ENCODE results near the gene TMEM151A.
A peak's percentile ranks its signal among the peaks of the same experiment; 100 is the strongest.
"Not testable (repeated sequence)": the region's sequence is repeated elsewhere in the genome, so short reads cannot be mapped to it uniquely, and the experiment has no call there.

Gene TMEM151A

DNA sequence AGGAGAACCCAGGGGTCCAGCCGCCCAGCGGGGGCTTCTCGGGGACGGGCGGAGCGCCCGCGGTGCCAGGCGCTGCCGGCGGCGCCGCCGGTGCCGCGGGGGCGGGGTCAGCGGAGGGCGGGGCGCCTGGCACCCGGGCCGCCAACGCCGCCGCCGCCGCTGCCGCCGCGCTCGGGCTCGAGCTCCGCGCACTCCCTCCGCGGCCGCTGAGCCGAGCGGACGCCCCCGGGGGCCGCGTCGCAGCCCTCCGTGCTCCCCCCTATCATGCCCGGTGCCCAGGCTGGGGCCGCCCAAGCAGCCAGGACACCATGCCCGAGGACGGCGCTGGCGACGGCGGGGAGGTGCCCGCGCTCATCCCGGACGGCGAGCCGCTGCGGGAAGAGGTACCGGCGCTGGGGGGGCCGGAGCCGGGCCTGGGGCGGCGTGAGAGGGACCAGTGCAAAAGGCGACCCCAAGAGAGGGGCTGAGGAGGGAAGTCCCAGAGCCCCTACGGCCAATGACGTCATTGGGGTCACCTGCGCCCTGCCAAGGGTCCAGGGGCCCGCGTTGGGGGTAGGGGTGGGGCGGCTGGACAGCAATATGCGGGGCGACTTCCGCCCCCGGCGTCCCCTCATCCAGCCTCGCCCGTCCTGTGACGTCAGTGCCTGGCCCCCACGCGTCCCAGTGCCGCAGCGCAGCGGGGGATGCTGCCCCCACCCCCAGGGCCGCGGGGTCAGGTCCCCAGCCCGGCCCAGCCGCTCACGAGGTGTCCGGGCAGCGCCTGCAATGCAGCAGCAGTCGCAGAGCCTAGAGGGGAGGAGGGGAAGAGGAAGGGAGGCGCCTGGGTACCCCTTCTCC is at the start of gene TMEM151A:
Gene TMEM151A, plus strand, starts transcription at position 189 of the 837 bp plus-strand sequence. Its CDS starts 120 bp downstream, at position 309.
- CTCF ChIA-PET: interaction anchor here (1.3 to 1.6 kb wide), 3 partner anchors 9 to 19 kb away, joined by 3 to 4 read pairs (median 4); no protein-coding TSS in a partner anchor
- no peak for DNase-seq
- Mint-ChIP-seq H3K27ac (peak within 1 kb of the TSS; percentile 67), H3K27me3 (peaks cover 67% of the 10 kb centered on the region), H3K4me1 (peaks cover 42% of the 10 kb centered on the region), H3K9me3 (no peaks in the 10 kb centered on the region), H3K36me3 (no peaks in the 10 kb centered on the region), H3K4me3 (peak within 1 kb of the TSS; percentile 74)

DNA sequence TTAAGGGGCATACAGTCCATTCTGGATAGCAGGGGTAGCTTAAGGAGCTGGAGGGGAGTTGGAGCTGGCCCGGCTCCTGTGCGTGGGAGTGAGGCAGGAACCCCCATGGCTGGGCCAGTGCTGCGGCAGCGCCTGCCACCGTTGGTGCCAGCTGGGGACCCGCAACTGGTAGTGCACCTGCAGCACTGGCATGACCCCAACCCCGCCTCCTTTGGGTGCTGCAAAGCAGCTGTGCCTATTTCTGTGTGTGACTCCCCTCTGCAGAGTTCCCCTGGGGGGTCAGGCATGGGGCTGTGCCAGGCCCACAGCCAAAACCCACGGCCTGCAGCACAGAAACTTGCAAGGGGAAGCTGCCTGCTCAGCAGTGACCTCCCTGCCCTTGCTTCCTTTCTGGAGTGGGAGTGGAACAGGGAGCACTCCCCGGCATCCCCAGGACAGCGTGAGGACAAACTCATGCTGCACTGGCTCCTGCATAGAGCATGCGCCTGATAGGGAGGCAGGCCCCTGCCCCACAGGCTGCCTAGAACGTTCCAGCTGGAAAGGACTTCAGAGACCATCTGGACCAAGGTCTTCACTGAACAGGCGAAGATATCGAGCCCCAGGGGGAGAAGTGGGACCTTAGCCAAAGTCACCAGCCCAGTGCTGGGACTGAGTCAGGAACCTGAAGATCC is 49.5 kb upstream of the TMEM151A start:
- H3K27me3 Mint-ChIP-seq: no peaks in the 10 kb centered on the region
- H3K36me3 Mint-ChIP-seq: peaks cover 32% of the 10 kb centered on the region
- H3K9me3 Mint-ChIP-seq: no peaks in the 10 kb centered on the region
- H3K4me3 Mint-ChIP-seq: no peak overlapping the region
- CTCF ChIA-PET: interaction anchor here (1.6 kb wide), 1 partner anchor 9 kb away, joined by 3 read pairs; no protein-coding TSS in a partner anchor
- no peak for DNase-seq
- H3K4me1 Mint-ChIP-seq: peaks cover 14% of the 10 kb centered on the region
- H3K27ac Mint-ChIP-seq: peak overlapping the region; percentile 2

DNA sequence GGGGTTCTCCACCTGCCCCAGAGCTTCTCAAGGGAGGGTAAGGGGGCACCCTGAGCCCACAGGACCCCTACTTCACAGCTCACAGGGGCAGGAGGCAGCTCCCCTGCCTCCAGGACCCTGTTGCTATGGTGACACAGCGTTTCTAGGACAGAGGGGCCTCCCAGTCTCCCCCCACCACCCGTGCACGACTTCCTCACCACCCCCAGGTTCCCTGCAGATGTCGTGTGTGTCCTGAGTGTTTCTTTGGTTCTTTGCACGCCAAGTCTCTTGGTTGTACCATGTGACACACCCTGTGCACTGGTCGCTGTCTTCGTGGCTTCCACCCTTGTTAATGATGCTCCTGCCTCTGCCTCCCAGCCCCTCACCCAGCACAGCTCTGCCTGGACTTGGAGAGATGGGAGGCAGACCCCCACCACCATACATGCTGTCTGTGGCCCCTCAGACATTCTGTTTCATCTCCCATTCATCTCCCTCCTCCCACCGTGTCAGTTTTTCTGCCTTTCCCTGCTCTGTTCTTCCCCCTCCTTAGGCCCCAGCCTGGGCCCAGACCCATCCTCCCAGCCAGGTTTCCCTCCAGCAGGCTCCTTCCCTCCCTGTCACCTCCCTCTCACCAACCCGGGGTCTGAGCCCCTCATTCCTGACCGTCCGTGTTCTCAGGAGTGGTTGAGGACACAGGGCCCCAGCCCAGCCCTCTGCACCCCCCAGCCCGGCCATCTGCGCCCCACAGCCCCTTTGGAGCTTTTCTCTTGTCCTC is 47.7 kb upstream of the TMEM151A start:
- peaks cover 14% of the 10 kb centered on the region for H3K4me1 Mint-ChIP-seq
- no peak for DNase-seq
- CTCF ChIA-PET: no interaction called here
- H3K36me3 Mint-ChIP-seq: peaks cover 36% of the 10 kb centered on the region
- H3K27me3 Mint-ChIP-seq: no peaks in the 10 kb centered on the region
- peak overlapping the region; percentile 75 for H3K27ac Mint-ChIP-seq
- H3K4me3 Mint-ChIP-seq: no peak overlapping the region
- no peaks in the 10 kb centered on the region for H3K9me3 Mint-ChIP-seq

DNA sequence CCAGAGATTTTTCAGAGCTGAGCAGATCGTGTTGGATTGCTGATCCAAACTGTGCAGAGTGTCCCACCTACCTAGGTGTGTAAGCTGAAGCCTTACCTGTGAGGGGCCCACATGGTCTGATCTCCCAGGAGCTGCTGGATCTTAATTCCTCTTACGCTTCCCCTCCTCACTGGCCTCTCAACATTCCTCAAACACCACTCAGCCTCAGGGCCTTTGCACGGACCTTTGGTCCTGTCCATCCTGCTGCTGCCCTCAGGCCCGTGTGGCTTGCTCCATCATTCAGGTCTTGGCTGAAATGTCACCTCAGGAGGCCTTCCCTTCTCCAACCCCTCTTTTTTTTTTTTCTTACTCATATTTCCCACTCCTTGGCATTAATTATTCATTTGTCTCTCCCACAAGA is 44.4 kb upstream of the TMEM151A start:
- H3K4me1 Mint-ChIP-seq: peaks cover 10% of the 10 kb centered on the region
- no peaks in the 10 kb centered on the region for H3K9me3 Mint-ChIP-seq
- peaks cover 34% of the 10 kb centered on the region for H3K36me3 Mint-ChIP-seq
- H3K4me3 Mint-ChIP-seq: no peak overlapping the region
- no peak overlapping the region for H3K27ac Mint-ChIP-seq
- DNase-seq: no peak
- CTCF ChIA-PET: interaction anchor here (0.6 to 0.9 kb wide), 2 partner anchors 15 to 164 kb away, joined by 3 read pairs; no protein-coding TSS in a partner anchor
- H3K27me3 Mint-ChIP-seq: no peaks in the 10 kb centered on the region

DNA sequence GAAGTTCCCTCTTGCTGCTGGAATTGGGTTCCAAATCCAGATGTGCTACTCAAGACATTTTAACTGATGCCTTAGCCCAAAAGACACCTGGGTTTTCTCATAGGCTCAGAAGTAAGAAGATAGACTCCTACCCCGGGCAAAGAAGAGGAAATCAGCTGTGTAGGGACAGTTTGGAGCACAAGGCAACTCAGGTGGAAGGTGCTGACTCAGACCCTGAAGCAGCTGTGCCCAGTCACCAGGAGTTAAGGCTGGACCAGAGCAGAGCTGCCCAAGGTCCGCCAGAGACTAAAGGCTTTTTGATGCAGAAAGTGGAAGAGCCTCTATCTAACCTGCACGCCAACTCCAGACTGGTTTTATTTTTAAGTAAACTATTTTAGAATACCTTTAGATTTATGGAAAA is 43.9 kb upstream of the TMEM151A start:
- Mint-ChIP-seq H3K4me1 (peaks cover 7% of the 10 kb centered on the region), H3K27ac (no peak overlapping the region), H3K4me3 (no peak overlapping the region), H3K36me3 (peaks cover 32% of the 10 kb centered on the region), H3K9me3 (no peaks in the 10 kb centered on the region), H3K27me3 (no peaks in the 10 kb centered on the region)
- CTCF ChIA-PET: interaction anchor here (0.6 to 0.9 kb wide), 2 partner anchors 15 to 163 kb away, joined by 3 read pairs; no protein-coding TSS in a partner anchor
- no peak for DNase-seq

- Mint-ChIP-seq H3K4me1 (peaks cover 6% of the 10 kb centered on the region), H3K27me3 (no peaks in the 10 kb centered on the region), H3K9me3 (no peaks in the 10 kb centered on the region), H3K4me3 (no peak overlapping the region), H3K36me3 (peaks cover 33% of the 10 kb centered on the region), H3K27ac (no peak overlapping the region)
- DNase-seq: no peak
- CTCF ChIA-PET: no interaction called here
Observed at GRCh38 chr11:66248903-66249302, 42.8 kb upstream of the TMEM151A start.

GRCh38 chr11:66251809-66252208 is 39.9 kb upstream of the TMEM151A start:
- H3K27me3 Mint-ChIP-seq: no peaks in the 10 kb centered on the region
- peaks cover 27% of the 10 kb centered on the region for H3K36me3 Mint-ChIP-seq
- no peak for DNase-seq
- H3K9me3 Mint-ChIP-seq: no peaks in the 10 kb centered on the region
- no peak overlapping the region for H3K4me3 Mint-ChIP-seq
- H3K27ac Mint-ChIP-seq: peak overlapping the region; percentile 75
- CTCF ChIA-PET: interaction anchor here (1.1 to 1.5 kb wide), 2 partner anchors 10 to 14 kb away, joined by 3 read pairs; no protein-coding TSS in a partner anchor
- H3K4me1 Mint-ChIP-seq: peaks cover 17% of the 10 kb centered on the region

DNA sequence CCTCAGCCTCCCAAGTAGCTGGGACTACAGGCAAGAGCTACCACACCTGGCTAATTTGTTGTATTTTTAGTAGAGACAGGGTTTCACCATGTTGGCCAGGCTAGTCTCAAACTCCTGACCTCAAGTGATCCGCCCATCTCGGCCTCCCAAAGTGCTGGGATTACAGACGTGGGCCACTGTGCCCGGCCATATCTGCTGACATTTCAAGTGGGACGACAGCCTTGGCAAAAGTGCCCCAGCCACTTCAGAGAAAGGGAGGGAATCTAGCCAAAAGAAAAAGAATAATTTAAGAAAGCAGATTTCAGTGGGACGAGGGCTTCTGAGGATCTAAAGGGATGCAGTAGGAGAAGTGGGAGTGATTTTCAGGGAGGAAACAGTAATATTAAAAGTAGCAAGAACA is 38.6 kb upstream of the TMEM151A start:
- not testable (repeated sequence) for H3K4me3 Mint-ChIP-seq, H3K9me3 Mint-ChIP-seq, H3K27me3 Mint-ChIP-seq, DNase-seq
- H3K27ac Mint-ChIP-seq: peak overlapping the region; percentile 55
- peaks cover 20% of the 10 kb centered on the region for H3K4me1 Mint-ChIP-seq
- H3K36me3 Mint-ChIP-seq: peaks cover 20% of the 10 kb centered on the region
- CTCF ChIA-PET: interaction anchor here (0.7 to 1.5 kb wide), 2 partner anchors 12 to 30 kb away, joined by 3 read pairs; no protein-coding TSS in a partner anchor

GRCh38 chr11:66258473-66258893 is 33.2 kb upstream of the TMEM151A start:
- peak overlapping the region; percentile 85 for H3K4me3 Mint-ChIP-seq
- peak overlapping the region; percentile 99 for H3K27ac Mint-ChIP-seq
- DNase-seq: no peak
- peaks cover 34% of the 10 kb centered on the region for H3K4me1 Mint-ChIP-seq
- CTCF ChIA-PET: interaction anchor here (0.8 to 3.3 kb wide), 5 partner anchors 19 to 41 kb away, joined by 3 to 23 read pairs (median 4); partner anchors contain the start of gene YIF1A
- H3K27me3 Mint-ChIP-seq: peaks cover 3% of the 10 kb centered on the region
- no peaks in the 10 kb centered on the region for H3K9me3 Mint-ChIP-seq
- peaks cover 25% of the 10 kb centered on the region for H3K36me3 Mint-ChIP-seq

GRCh38 chr11:66259225-66259624 is 32.5 kb upstream of the TMEM151A start:
- peaks cover 32% of the 10 kb centered on the region for H3K4me1 Mint-ChIP-seq
- no peak for DNase-seq
- H3K36me3 Mint-ChIP-seq: peaks cover 23% of the 10 kb centered on the region
- no peaks in the 10 kb centered on the region for H3K9me3 Mint-ChIP-seq
- H3K4me3 Mint-ChIP-seq: peak overlapping the region; percentile 85
- CTCF ChIA-PET: interaction anchor here (0.8 to 3.3 kb wide), 4 partner anchors 18 to 42 kb away, joined by 3 to 23 read pairs (median 4); partner anchors contain the start of gene YIF1A
- peak overlapping the region; percentile 99 for H3K27ac Mint-ChIP-seq
- peaks cover 3% of the 10 kb centered on the region for H3K27me3 Mint-ChIP-seq

- Mint-ChIP-seq H3K4me1 (peaks cover 35% of the 10 kb centered on the region), H3K4me3 (no peak overlapping the region), H3K27me3 (peaks cover 3% of the 10 kb centered on the region), H3K36me3 (peaks cover 27% of the 10 kb centered on the region), H3K27ac (no peak overlapping the region), H3K9me3 (no peaks in the 10 kb centered on the region)
- CTCF ChIA-PET: interaction anchor here (3.3 kb wide), 1 partner anchor 39 kb away, joined by 23 read pairs; no protein-coding TSS in a partner anchor
- no peak for DNase-seq
Observed at GRCh38 chr11:66259956-66260355, 31.7 kb upstream of the TMEM151A start.

DNA sequence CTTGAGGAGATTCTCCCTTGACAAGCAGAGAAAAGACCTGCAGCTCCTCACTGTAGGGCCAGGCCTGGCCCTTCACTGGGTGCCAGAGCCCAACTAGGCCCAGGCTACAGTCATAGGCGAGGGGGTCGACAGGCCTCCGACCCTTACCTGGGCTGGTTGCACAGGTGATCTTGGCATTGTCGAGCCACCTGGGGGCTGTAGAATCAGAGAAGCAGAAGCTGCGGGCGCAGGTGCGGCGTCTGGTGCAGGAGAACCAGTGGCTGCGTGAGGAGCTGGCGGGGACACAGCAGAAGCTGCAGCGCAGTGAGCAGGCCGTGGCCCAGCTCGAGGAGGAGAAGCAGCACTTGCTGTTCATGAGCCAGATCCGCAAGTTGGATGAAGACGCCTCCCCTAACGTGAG is 30.1 kb upstream of the TMEM151A start:
- Mint-ChIP-seq H3K4me1 (peaks cover 24% of the 10 kb centered on the region), H3K36me3 (peaks cover 27% of the 10 kb centered on the region), H3K9me3 (no peaks in the 10 kb centered on the region), H3K27ac (no peak overlapping the region), H3K4me3 (no peak overlapping the region), H3K27me3 (peaks cover 3% of the 10 kb centered on the region)
- DNase-seq: no peak
- CTCF ChIA-PET: interaction anchor here (1.0 to 1.7 kb wide), 2 partner anchors 19 to 21 kb away, joined by 3 to 4 read pairs; no protein-coding TSS in a partner anchor

DNA sequence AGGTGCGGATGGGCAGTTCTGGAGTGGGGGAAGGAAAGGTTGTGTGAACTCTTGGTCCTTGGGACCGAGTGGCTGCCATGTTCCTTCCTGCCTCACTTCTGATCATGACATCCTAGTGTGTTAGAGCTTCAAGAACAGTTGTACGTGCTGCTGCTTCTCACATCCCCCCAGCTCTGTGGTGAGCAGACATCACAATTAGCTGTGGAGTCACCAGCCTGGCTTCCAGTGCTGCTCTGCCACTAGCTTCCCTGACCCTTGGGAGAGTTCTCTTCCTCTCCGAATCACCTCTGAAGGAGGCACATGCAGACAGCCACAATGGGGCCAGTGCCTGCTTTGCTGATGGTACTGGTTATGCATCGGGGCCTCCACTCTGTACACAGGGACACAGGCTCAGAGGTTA is 29.5 kb upstream of the TMEM151A start:
- no peak overlapping the region for H3K27ac Mint-ChIP-seq
- CTCF ChIA-PET: interaction anchor here (0.6 to 1.7 kb wide), 3 partner anchors 15 to 20 kb away, joined by 3 to 4 read pairs (median 3); no protein-coding TSS in a partner anchor
- DNase-seq: no peak
- no peaks in the 10 kb centered on the region for H3K9me3 Mint-ChIP-seq
- peaks cover 32% of the 10 kb centered on the region for H3K36me3 Mint-ChIP-seq
- H3K27me3 Mint-ChIP-seq: peaks cover under 1% of the 10 kb centered on the region
- H3K4me1 Mint-ChIP-seq: peaks cover 23% of the 10 kb centered on the region
- no peak overlapping the region for H3K4me3 Mint-ChIP-seq
